Neural progenitor cell (in vitro differentiated cells): Measurements from ENCODE around the gene UBE2L6. TPM values are rescaled to one million over a fixed set of nuclear protein-coding genes. Genes with fewer than 3 reads are reported as not detected.
A peak's percentile ranks its signal among the peaks of the same experiment; 100 is the strongest.

ENCODE experiments used
- DNase-seq: peaks from one replicate; pipeline ENCODE4 v3.0.0-alpha.2; 2016; ENCODE audit warnings: low spot score
- H2AFZ ChIP-seq: fragments of 200-600 bp; sonication (generic); replicated peaks from 2 replicates; pipeline ENCODE4 v1.6.1; 2016; ENCODE audit warnings: antibody characterized with exemption
- H3F3A ChIP-seq: fragments of 200-600 bp; sonication (generic); 2 replicates; pipeline ENCODE4 v1.6.1; 2016; ENCODE audit warnings: antibody characterized with exemption, low read depth
- H3K27ac ChIP-seq: fragments of 200-600 bp; sonication (generic); 2 replicates; pipeline ENCODE4 v1.5.1; 2016; ENCODE audit warnings: mild to moderate bottlenecking
- H3K27me3 ChIP-seq: fragments of 200-600 bp; sonication (generic); 2 replicates; pipeline ENCODE4 v1.6.1; 2016; ENCODE audit warnings: mild to moderate bottlenecking, moderate library complexity
- H3K36me3 ChIP-seq: fragments of 200-600 bp; sonication (generic); 2 replicates; pipeline ENCODE4 v1.5.1; 2016
- H3K4me1 ChIP-seq: fragments of 200-600 bp; sonication (generic); 2 replicates; pipeline ENCODE4 v1.6.1; 2016; ENCODE audit warnings: mixed run types
- H3K4me2 ChIP-seq: fragments of 200-600 bp; sonication (generic); 2 replicates; pipeline ENCODE4 v1.6.1; 2016
- H3K4me3 ChIP-seq: fragments of 200-600 bp; sonication (generic); 2 replicates; pipeline ENCODE4 v1.5.1; 2016
- H3K79me2 ChIP-seq: fragments of 200-600 bp; sonication (generic); 2 replicates; pipeline ENCODE4 v1.6.1; 2016; ENCODE audit warnings: low read depth
- H3K9ac ChIP-seq: fragments of 200-600 bp; sonication (generic); 2 replicates; pipeline ENCODE4 v1.6.1; 2016
- H3K9me3 ChIP-seq: fragments of 200-600 bp; sonication (generic); 2 replicates; pipeline ENCODE4 v1.5.1; 2016; ENCODE audit warnings: low read depth
- H4K20me1 ChIP-seq: fragments of 200-600 bp; sonication (generic); 2 replicates; pipeline ENCODE4 v1.6.1; 2016; ENCODE audit warnings: low read depth
- H3K27ac Mint-ChIP-seq: 3 replicates; pipeline ENCODE4 v1.8.0; 2021; ENCODE audit warnings: mixed read lengths
- H3K27me3 Mint-ChIP-seq: 2 replicates; pipeline ENCODE4 v1.8.0; 2022; ENCODE audit warnings: low read depth, mild to moderate bottlenecking, inconsistent platforms, moderate library complexity, mixed read lengths; ENCODE audit not compliant: insufficient read depth
- H3K36me3 Mint-ChIP-seq: 3 replicates; pipeline ENCODE4 v1.8.0; 2021; ENCODE audit warnings: mixed read lengths
- H3K4me1 Mint-ChIP-seq: 3 replicates; pipeline ENCODE4 v1.8.0; 2021; ENCODE audit warnings: mixed read lengths
- H3K4me3 Mint-ChIP-seq: 3 replicates; pipeline ENCODE4 v1.8.0; 2021; ENCODE audit warnings: mild to moderate bottlenecking, moderate library complexity, mixed read lengths
- H3K9me3 Mint-ChIP-seq: 3 replicates; pipeline ENCODE4 v1.8.0; 2020; ENCODE audit warnings: mixed read lengths
- CTCF ChIP-seq: fragments of 200-600 bp; sonication (generic); IDR thresholded peaks from 2 replicates; pipeline ENCODE4 v1.5.1; 2017; ENCODE audit warnings: antibody characterized with exemption, mild to moderate bottlenecking
- EZH2 ChIP-seq: fragments of 200-600 bp; sonication (generic); IDR thresholded peaks from 2 replicates; pipeline ENCODE4 v1.6.1; 2017; ENCODE audit warnings: antibody characterized with exemption, mild to moderate bottlenecking, moderate library complexity
- EZH2phosphoT487 ChIP-seq: fragments of 200-600 bp; sonication (generic); IDR thresholded peaks from 2 replicates; pipeline ENCODE4 v1.6.1; 2017; ENCODE audit warnings: antibody characterized with exemption
- total RNA-seq: library from RNA; depleted of rRNA; stranded (reverse); fragments of >200 nt; gene quantifications from 2 replicates; pipeline ENCODE4 v1.2.3, GENCODE V29; 2015; ENCODE audit warnings: low replicate concordance

The UBE2L6 gene
- total RNA-seq, 1 donor from 2014 or later = 76.2 TPM

GRCh38 chr11:57530215-57530595 is 37.3 kb downstream of the UBE2L6 start:
- TF ChIP-seq EZH2 (no peak), CTCF (no peak), EZH2phosphoT487 (no peak)
- Histone ChIP-seq H3K27me3 (peaks cover 18% of the 10 kb centered on the region), H2AFZ (peak overlapping the region; percentile 52)

GRCh38 chr11:57529012-57529411 is 38.5 kb downstream of the UBE2L6 start:
- Histone ChIP-seq H3K9ac (no peak overlapping the region), H3F3A (peaks cover 16% of the 10 kb centered on the region), H3K27ac (no peak overlapping the region), H2AFZ (no peak overlapping the region), H3K9me3 (no peaks in the 10 kb centered on the region), H4K20me1 (peaks cover 6% of the 10 kb centered on the region), H3K4me1 (peaks cover 17% of the 10 kb centered on the region), H3K79me2 (peaks cover 17% of the 10 kb centered on the region), H3K4me2 (no peak overlapping the region), H3K4me3 (no peak overlapping the region), H3K27me3 (peaks cover 12% of the 10 kb centered on the region), H3K36me3 (no peaks in the 10 kb centered on the region)
- H3K4me1 Mint-ChIP-seq = peaks cover 19% of the 10 kb centered on the region
- H3K27me3 Mint-ChIP-seq = peaks cover 5% of the 10 kb centered on the region
- peaks cover 3% of the 10 kb centered on the region for H3K36me3 Mint-ChIP-seq
- no peaks in the 10 kb centered on the region for H3K9me3 Mint-ChIP-seq
- no peak overlapping the region for H3K27ac Mint-ChIP-seq
- peak overlapping the region; percentile 50 for H3K4me3 Mint-ChIP-seq
- DNase-seq = no peak
- TF ChIP-seq CTCF (no peak), EZH2 (no peak), EZH2phosphoT487 (no peak)

More at GRCh38 chr11:57530215-57530595, 37.3 kb downstream of the UBE2L6 start:
- Histone ChIP-seq H3K4me2 (peak overlapping the region; percentile 98), H3F3A (peaks cover 16% of the 10 kb centered on the region), H3K9ac (peak overlapping the region; percentile 75), H3K79me2 (peaks cover 17% of the 10 kb centered on the region), H3K4me1 (peaks cover 17% of the 10 kb centered on the region), H3K27ac (no peak overlapping the region), H3K4me3 (peak overlapping the region; percentile 79), H3K9me3 (no peaks in the 10 kb centered on the region), H3K36me3 (no peaks in the 10 kb centered on the region), H4K20me1 (peaks cover 6% of the 10 kb centered on the region)
- peaks cover 19% of the 10 kb centered on the region for H3K4me1 Mint-ChIP-seq
- peak overlapping the region; percentile 97 for H3K4me3 Mint-ChIP-seq
- peaks cover 5% of the 10 kb centered on the region for H3K27me3 Mint-ChIP-seq
- H3K9me3 Mint-ChIP-seq = no peaks in the 10 kb centered on the region
- DNase-seq = no peak
- no peak overlapping the region for H3K27ac Mint-ChIP-seq
- no peaks in the 10 kb centered on the region for H3K36me3 Mint-ChIP-seq

GRCh38 chr11:57527056-57527631 is 40.3 kb downstream of the UBE2L6 start:
- H3K27ac ChIP-seq = no peak overlapping the region
- peaks cover 6% of the 10 kb centered on the region for H4K20me1 ChIP-seq
- H3K9ac ChIP-seq = no peak overlapping the region
- no peak overlapping the region for H3K4me3 Mint-ChIP-seq
- H3K36me3 ChIP-seq = no peaks in the 10 kb centered on the region
- peaks cover 19% of the 10 kb centered on the region for H3K4me1 Mint-ChIP-seq
- peaks cover 16% of the 10 kb centered on the region for H3F3A ChIP-seq
- H3K79me2 ChIP-seq = peaks cover 17% of the 10 kb centered on the region
- H3K9me3 Mint-ChIP-seq = no peaks in the 10 kb centered on the region
- H3K4me3 ChIP-seq = no peak overlapping the region
- H3K4me2 ChIP-seq = no peak overlapping the region
- H3K27me3 ChIP-seq = peaks cover 8% of the 10 kb centered on the region
- peak; percentile 79 for DNase-seq
- H3K4me1 ChIP-seq = peaks cover 17% of the 10 kb centered on the region
- H2AFZ ChIP-seq = no peak overlapping the region
- TF ChIP-seq CTCF (peak; percentile 99), EZH2phosphoT487 (no peak)
- H3K27ac Mint-ChIP-seq = no peak overlapping the region
- peaks cover 3% of the 10 kb centered on the region for H3K36me3 Mint-ChIP-seq
- H3K27me3 Mint-ChIP-seq = peaks cover 5% of the 10 kb centered on the region
- H3K9me3 ChIP-seq = no peaks in the 10 kb centered on the region
